PC-9 (cell line): ENCODE data around the gene GNG5.

Source experiments
- EZH2 ChIP-seq: fragments of 200-600 bp; sonication (generic); IDR thresholded peaks from 2 replicates; pipeline ENCODE4 v1.8.0; 2017; ENCODE audit warnings: antibody characterized with exemption, low read depth
- TF ChIP-seq, protein P1 (sequence below): fragments of 200-600 bp; sonication (generic); conservative IDR thresholded peaks from 2 replicates; pipeline ENCODE4 v1.6.1; 2017; ENCODE audit warnings: mixed run types, antibody characterized with exemption, mild to moderate bottlenecking, moderate library complexity

DNA sequence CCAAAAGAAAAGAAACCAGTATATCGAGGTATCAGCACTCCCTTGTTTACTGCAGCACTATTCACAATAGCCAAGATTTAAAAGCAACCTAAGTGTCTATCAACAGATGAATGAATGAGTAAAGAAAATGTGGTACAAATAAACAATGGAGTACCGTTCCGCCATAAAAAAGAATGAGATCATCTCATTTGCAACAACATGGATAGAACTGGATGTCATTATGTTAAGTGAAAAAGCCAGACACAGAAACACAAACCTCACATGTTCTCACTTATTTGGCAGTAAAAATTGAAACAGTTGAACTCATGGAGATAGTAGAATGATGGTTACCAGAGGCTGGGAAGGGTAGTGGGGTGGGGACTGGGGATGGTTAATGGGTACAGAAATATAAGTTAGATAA, 4.3 kb upstream of the GNG5 start:
- TF ChIP-seq, protein P1, sequence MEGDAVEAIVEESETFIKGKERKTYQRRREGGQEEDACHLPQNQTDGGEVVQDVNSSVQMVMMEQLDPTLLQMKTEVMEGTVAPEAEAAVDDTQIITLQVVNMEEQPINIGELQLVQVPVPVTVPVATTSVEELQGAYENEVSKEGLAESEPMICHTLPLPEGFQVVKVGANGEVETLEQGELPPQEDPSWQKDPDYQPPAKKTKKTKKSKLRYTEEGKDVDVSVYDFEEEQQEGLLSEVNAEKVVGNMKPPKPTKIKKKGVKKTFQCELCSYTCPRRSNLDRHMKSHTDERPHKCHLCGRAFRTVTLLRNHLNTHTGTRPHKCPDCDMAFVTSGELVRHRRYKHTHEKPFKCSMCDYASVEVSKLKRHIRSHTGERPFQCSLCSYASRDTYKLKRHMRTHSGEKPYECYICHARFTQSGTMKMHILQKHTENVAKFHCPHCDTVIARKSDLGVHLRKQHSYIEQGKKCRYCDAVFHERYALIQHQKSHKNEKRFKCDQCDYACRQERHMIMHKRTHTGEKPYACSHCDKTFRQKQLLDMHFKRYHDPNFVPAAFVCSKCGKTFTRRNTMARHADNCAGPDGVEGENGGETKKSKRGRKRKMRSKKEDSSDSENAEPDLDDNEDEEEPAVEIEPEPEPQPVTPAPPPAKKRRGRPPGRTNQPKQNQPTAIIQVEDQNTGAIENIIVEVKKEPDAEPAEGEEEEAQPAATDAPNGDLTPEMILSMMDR = no peak
- TF ChIP-seq EZH2 = no peak
